ENCODE measurements around the gene ZNF836. TPM values are rescaled to one million over a fixed set of nuclear protein-coding genes. Genes with fewer than 3 reads are reported as not detected.
A peak's percentile ranks its signal among the peaks of the same experiment; 100 is the strongest.

ZNF836 gene
- total RNA-seq, 1 experiment from 2014 or later, result 8.0 TPM

DNA sequence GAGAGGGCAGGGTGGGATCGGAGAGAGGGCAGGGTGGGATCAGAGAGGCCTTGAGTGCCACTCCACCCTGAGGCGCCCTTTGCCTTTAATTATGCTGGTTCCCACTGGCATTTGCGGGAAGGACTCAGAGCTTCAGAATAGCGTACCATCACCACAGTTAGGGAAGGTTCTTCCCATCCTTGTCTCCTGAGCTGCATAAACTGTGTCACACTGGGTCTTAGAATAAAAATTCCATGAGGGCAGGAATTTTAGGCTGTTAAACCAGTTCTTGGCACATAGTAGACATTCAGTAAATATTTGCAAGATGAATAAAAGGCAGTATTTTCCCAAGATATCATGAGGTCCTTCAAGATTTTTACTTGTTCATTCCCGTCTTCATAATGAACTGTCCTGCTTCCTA lies 42.8 kb upstream of the ZNF836 start:
- ChIA-PET POLR2A (ENCODE audit: unreplicated experiment) (no interaction called here), CTCF (interaction anchor here (0.6 kb wide), 1 partner anchor 130 kb away, joined by 3 read pairs; no protein-coding TSS in a partner anchor)
- Histone ChIP-seq H3K9me2 (replicated peaks; ENCODE audit: low read length) (no peaks in the 10 kb centered on the region), H3K27ac (ENCODE audit: low read length) (no peak overlapping the region), H3K4me3 (ENCODE audit: low read length) (no peak overlapping the region), H3K4me1 (ENCODE audit: insufficient read depth, low read length) (peaks cover 7% of the 10 kb centered on the region), H3K4me2 (ENCODE audit: low read length) (no peak overlapping the region), H2AFZ (ENCODE audit: low read length) (no peak overlapping the region), H3K9me3 (ENCODE audit: low read length) (no peaks in the 10 kb centered on the region), H3K9ac (ENCODE audit: low read length) (no peak overlapping the region), H4K20me1 (ENCODE audit: low read length) (peaks cover 6% of the 10 kb centered on the region; the same call in 1 of the 2 replicates), H3K36me3 (ENCODE audit: low read depth, low read length) (peaks cover 94% of the 10 kb centered on the region), H3F3A (ENCODE audit: low read length, unreplicated experiment) (no peaks in the 10 kb centered on the region), H3K79me2 (ENCODE audit: low read length) (peaks cover 3% of the 10 kb centered on the region; the same call in 1 of the 2 replicates), H3K27me3 (ENCODE audit: low read length) (no peaks in the 10 kb centered on the region)
- ATAC-seq (no peak), DNase-seq (peak; percentile 31)
- intact Hi-C loops (cut with micrococcal nuclease), result no loop called here
- TF ChIP-seq EZH2 (IDR thresholded peaks at IDR 0.05; ENCODE audit: low read length, unreplicated experiment) (no peak), EZH2phosphoT487 (IDR thresholded peaks at IDR 0.05; ENCODE audit: borderline replicate concordance, low read length) (no peak)
- TF ChIP-seq, protein P1, sequence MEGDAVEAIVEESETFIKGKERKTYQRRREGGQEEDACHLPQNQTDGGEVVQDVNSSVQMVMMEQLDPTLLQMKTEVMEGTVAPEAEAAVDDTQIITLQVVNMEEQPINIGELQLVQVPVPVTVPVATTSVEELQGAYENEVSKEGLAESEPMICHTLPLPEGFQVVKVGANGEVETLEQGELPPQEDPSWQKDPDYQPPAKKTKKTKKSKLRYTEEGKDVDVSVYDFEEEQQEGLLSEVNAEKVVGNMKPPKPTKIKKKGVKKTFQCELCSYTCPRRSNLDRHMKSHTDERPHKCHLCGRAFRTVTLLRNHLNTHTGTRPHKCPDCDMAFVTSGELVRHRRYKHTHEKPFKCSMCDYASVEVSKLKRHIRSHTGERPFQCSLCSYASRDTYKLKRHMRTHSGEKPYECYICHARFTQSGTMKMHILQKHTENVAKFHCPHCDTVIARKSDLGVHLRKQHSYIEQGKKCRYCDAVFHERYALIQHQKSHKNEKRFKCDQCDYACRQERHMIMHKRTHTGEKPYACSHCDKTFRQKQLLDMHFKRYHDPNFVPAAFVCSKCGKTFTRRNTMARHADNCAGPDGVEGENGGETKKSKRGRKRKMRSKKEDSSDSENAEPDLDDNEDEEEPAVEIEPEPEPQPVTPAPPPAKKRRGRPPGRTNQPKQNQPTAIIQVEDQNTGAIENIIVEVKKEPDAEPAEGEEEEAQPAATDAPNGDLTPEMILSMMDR (conservative IDR thresholded peaks at IDR 0.05; ENCODE audit: low read depth, low read length), result no peak
- BruUV-seq (replicated peaks), result no TSS peak

DNA sequence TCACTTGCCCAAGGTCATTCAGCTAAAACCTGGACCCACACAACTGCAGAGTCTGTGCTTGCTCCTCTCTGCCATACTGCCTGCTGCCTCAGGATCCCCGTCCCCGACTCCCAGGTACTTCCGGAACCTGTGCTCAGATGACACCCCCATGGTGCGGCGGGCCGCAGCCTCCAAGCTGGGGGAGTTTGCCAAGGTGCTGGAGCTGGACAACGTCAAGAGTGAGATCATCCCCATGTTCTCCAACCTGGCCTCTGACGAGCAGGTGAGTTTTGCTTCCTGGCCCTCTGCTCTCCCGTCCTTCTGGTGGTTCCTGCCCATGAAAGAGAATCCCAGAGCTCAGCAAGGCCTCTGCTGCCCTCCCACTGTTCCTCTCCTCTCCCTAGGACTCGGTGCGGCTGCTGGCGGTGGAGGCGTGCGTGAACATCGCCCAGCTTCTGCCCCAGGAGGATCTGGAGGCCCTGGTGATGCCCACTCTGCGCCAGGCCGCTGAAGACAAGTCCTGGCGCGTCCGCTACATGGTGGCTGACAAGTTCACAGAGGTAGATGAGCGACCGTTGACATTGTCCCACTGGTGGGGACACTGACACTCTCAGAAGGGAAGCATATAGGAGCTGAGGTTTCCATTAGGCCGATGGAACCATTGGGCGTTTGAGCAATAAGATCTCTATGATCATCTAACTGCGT lies 41.3 kb upstream of the ZNF836 start:
- no peak for TF ChIP-seq EZH2 (IDR thresholded peaks at IDR 0.05; ENCODE audit: low read length, unreplicated experiment)
- H3K9me3 ChIP-seq (ENCODE audit: low read length), result no peaks in the 10 kb centered on the region
- POLR2A ChIA-PET (ENCODE audit: unreplicated experiment), result no interaction called here
- peaks cover 10% of the 10 kb centered on the region for H3K79me2 ChIP-seq (ENCODE audit: low read length)
- intact Hi-C loops (cut with micrococcal nuclease), result no loop called here
- H4K20me1 ChIP-seq (ENCODE audit: low read length), result peaks cover 15% of the 10 kb centered on the region; the same call in 1 of the 2 replicates
- peaks cover 7% of the 10 kb centered on the region for H3K4me1 ChIP-seq (ENCODE audit: insufficient read depth, low read length)
- DNase-seq, result no peak
- H3K36me3 ChIP-seq (ENCODE audit: low read depth, low read length), result peaks cover 89% of the 10 kb centered on the region
- no peaks in the 10 kb centered on the region for H3K27me3 ChIP-seq (ENCODE audit: low read length)
- no TSS peak for BruUV-seq (replicated peaks)
- no peak overlapping the region for H3K4me3 ChIP-seq (ENCODE audit: low read length)
- H3K9me2 ChIP-seq (replicated peaks; ENCODE audit: low read length), result no peaks in the 10 kb centered on the region
- no peaks in the 10 kb centered on the region for H3F3A ChIP-seq (ENCODE audit: low read length, unreplicated experiment)
- H3K9ac ChIP-seq (ENCODE audit: low read length), result no peak overlapping the region
- ATAC-seq, result no peak
- H2AFZ ChIP-seq (ENCODE audit: low read length), result no peak overlapping the region
- CTCF ChIA-PET, result no interaction called here
- no peak overlapping the region for H3K27ac ChIP-seq (ENCODE audit: low read length)
- no peak overlapping the region for H3K4me2 ChIP-seq (ENCODE audit: low read length)

DNA sequence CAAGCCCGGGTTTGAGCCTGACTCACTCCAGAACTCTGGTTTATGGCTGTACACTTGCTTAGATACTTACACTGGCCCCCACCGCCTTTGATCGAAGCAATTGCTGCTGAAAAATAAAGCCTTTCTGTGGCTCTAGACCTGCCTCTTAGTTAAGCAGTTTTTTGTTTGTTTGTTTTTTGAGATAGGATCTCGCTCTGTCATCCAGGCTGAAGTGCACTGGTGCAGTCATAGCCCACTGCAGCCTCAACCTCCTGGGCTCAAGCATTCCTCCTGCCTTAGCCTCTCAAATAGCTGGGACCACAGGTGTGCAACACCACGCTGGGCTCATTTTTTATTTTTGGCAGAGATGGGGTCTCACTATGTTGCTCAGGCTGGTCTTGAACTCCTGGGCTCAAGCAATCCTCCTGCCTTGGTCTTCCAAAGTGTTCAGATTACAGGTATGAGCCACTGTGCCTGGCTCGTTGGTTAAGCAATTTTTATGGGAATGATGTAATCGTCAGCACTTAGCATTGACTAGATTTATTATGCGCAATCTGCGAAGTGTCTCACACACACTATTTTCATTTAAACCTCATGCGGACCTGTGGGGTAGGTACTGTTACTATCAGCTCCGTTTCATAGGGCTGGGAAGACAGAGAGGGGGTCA lies 40.6 kb upstream of the ZNF836 start:
- POLR2A ChIA-PET (ENCODE audit: unreplicated experiment), result no interaction called here
- CTCF ChIA-PET, result no interaction called here
- H3K9ac ChIP-seq (ENCODE audit: low read length), result no peak overlapping the region
- intact Hi-C loops (cut with micrococcal nuclease), result no loop called here
- no peaks in the 10 kb centered on the region for H3F3A ChIP-seq (ENCODE audit: low read length, unreplicated experiment)
- no peaks in the 10 kb centered on the region for H3K9me2 ChIP-seq (replicated peaks; ENCODE audit: low read length)
- DNase-seq, result peak; percentile 31
- H3K4me2 ChIP-seq (ENCODE audit: low read length), result no peak overlapping the region
- TF ChIP-seq EZH2phosphoT487 (IDR thresholded peaks at IDR 0.05; ENCODE audit: borderline replicate concordance, low read length), result no peak
- TF ChIP-seq, protein P1 (conservative IDR thresholded peaks at IDR 0.05; ENCODE audit: low read depth, low read length), result no peak
- no peak for TF ChIP-seq EZH2 (IDR thresholded peaks at IDR 0.05; ENCODE audit: low read length, unreplicated experiment)
- ATAC-seq, result peak; percentile 18; the same call in 1 of the 2 replicates
- no peaks in the 10 kb centered on the region for H3K27me3 ChIP-seq (ENCODE audit: low read length)
- peaks cover 17% of the 10 kb centered on the region; the same call in 1 of the 2 replicates for H4K20me1 ChIP-seq (ENCODE audit: low read length)
- no peak overlapping the region for H2AFZ ChIP-seq (ENCODE audit: low read length)
- BruUV-seq (replicated peaks), result no TSS peak
- H3K4me1 ChIP-seq (ENCODE audit: insufficient read depth, low read length), result peaks cover 7% of the 10 kb centered on the region
- H3K36me3 ChIP-seq (ENCODE audit: low read depth, low read length), result peaks cover 88% of the 10 kb centered on the region
- peaks cover 16% of the 10 kb centered on the region for H3K79me2 ChIP-seq (ENCODE audit: low read length)
- no peaks in the 10 kb centered on the region for H3K9me3 ChIP-seq (ENCODE audit: low read length)
- H3K4me3 ChIP-seq (ENCODE audit: low read length), result no peak overlapping the region
- H3K27ac ChIP-seq (ENCODE audit: low read length), result no peak overlapping the region
